ENCODE results near the gene GRXCR2. TPM values are rescaled to one million over a fixed set of nuclear protein-coding genes. Genes with fewer than 3 reads are reported as not detected.

Gene GRXCR2
- total and polyA plus RNA-seq, 7 donors: not detected

DNA sequence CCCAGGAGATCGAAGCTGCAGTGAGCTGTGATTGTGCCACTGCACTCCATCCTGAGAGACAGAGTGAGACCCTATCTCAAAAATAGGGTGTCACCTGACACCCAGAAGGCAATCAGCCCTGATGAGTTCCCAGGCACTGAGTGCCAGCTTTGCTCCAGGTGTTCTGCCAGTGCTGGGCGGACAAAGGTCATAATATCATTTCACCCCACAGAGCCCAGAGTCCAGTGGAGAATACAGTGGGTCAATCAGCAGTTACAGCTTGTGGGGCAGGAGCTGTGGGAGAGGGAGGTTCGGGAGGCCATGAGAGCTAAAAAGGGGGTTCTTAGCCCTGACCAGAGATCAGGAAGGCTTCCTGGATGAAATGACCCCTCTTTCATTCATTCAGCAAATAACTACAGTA is 39.2 kb upstream of the GRXCR2 start:
- intact Hi-C loops (cut with DNase I): no loop called here
- 73 to 92% (median 83%) methylated on average over 3 of the region's 3 CpGs for WGBS, 3 donors
- Histone ChIP-seq H3K36me3 (ENCODE audit: insufficient read depth in 1 of 2, low read depth in 1 of 2) (no peaks in the 10 kb centered on the region), H3K9me3 (no peaks in the 10 kb centered on the region), H3K27me3 (ENCODE audit: insufficient read depth in 3 of 3, low read length in 2 of 3) (no peaks in the 10 kb centered on the region), H3K27ac (no peak overlapping the region), H3K4me3 (no peak overlapping the region), H3K4me1 (no peaks in the 10 kb centered on the region)
- ATAC-seq (no peak), DNase-seq (no peak)
- TF ChIP-seq CTCF (IDR thresholded peaks at IDR 0.05): no peak

DNA sequence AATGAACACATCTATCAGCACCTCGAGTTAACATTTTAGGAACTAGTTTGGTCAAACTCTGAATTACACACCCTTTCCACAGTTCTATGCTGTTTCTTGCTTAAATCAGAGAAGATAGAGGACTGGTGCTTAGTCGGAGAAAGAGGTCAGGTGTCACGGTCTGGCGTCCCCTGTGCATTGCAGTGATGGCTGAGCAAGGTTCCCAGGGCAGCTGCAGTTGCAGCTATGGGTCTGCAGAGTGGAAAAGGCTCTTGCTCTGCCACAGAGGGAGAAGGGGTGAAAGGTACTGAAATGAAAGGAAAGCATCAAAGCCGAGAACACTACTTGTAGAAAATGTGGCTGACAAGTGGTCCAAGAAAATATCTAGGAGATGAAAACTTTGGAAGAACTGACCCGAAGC is 38.4 kb upstream of the GRXCR2 start:
- H3K4me1 ChIP-seq: no peaks in the 10 kb centered on the region
- H3K27ac ChIP-seq: no peak overlapping the region
- intact Hi-C loops (cut with DNase I): no loop called here
- TF ChIP-seq CTCF (IDR thresholded peaks at IDR 0.05): no peak
- 60 to 71% (median 60%) methylated on average over 6 of the region's 6 CpGs for WGBS, 3 donors
- ATAC-seq (no peak), DNase-seq (no peak)
- no peaks in the 10 kb centered on the region for H3K9me3 ChIP-seq
- no peak overlapping the region for H3K4me3 ChIP-seq
- no peaks in the 10 kb centered on the region for H3K27me3 ChIP-seq (ENCODE audit: insufficient read depth in 3 of 3, low read length in 2 of 3)
- no peaks in the 10 kb centered on the region for H3K36me3 ChIP-seq (ENCODE audit: insufficient read depth in 1 of 2, low read depth in 1 of 2)

DNA sequence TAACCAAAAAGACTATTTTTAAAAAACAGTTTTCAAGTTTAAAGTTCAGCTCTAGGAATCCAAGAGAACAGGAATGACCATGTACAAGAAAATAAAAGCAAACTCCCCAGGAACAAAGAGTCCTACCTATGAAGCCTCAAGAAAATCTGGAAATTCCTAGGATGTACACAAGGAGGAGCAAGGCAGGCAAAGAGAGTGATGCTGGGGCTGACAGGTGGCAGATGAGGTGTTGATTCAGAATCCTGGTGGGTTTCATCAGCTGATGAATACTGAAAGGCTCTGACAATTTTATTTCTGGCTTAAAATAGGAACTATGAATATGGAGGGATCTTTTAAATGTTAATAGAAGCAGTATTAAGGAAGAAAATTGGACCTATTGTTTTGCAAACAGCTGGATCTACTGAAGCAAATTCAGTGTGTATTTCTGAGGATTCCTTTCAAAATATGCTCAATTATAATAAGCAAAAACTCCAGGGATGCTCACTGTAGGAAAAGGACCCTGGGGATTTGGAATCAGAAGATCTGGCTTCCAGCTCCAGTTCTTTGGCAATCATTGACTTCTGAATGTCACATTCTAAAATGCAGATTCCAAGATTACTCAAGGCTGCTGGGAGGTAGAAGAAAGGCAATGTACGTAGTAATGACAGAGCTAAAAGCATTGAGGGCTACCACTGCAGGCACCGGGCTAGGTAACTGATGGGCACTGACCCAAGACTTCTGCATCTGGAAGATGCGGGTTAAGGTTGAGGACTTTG is 35.6 kb upstream of the GRXCR2 start:
- Histone ChIP-seq H3K4me1 (no peaks in the 10 kb centered on the region), H3K9me3 (no peaks in the 10 kb centered on the region), H3K27ac (no peak overlapping the region), H3K4me3 (no peak overlapping the region), H3K36me3 (ENCODE audit: insufficient read depth in 1 of 2, low read depth in 1 of 2) (no peaks in the 10 kb centered on the region), H3K27me3 (ENCODE audit: insufficient read depth in 3 of 3, low read length in 2 of 3) (no peaks in the 10 kb centered on the region)
- DNase-seq: no peak
- no peak for TF ChIP-seq CTCF (IDR thresholded peaks at IDR 0.05)
- WGBS, 3 donors: 72 to 78% (median 75%) methylated on average over 3 of the region's 3 CpGs
- intact Hi-C loops (cut with DNase I): no loop called here
- no peak for ATAC-seq

DNA sequence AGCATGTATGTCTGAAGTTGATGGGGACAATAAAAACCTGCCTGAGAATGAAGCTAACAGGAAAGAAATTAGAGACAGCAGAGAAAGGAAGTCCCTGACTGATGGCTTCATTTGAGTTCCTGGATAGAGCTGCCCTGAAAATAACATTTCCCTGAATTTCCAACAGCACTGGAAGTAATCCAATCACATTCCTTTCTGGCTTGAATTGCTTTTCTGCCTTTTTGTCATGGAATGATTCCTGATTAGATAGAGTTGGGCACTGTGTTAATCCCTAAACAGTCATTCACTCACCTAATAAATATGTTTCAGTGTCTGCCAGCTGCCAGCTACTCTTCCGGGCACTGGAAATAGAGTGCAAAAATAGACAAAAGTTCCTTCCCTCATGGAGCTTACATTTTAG is 33.6 kb upstream of the GRXCR2 start:
- intact Hi-C loops (cut with DNase I): no loop called here
- H3K36me3 ChIP-seq (ENCODE audit: insufficient read depth in 1 of 2, low read depth in 1 of 2): no peaks in the 10 kb centered on the region
- no peaks in the 10 kb centered on the region for H3K4me1 ChIP-seq
- ATAC-seq (no peak), DNase-seq (no peak)
- TF ChIP-seq CTCF (IDR thresholded peaks at IDR 0.05): no peak
- H3K27ac ChIP-seq: no peak overlapping the region
- H3K9me3 ChIP-seq: no peaks in the 10 kb centered on the region
- H3K4me3 ChIP-seq: no peak overlapping the region
- 18 to 31% (median 30%) methylated on average over 1 of the region's 1 CpG for WGBS, 3 donors
- no peaks in the 10 kb centered on the region for H3K27me3 ChIP-seq (ENCODE audit: insufficient read depth in 3 of 3, low read length in 2 of 3)

- H3K9me3 ChIP-seq: no peaks in the 10 kb centered on the region
- H3K4me1 ChIP-seq: no peaks in the 10 kb centered on the region
- H3K27me3 ChIP-seq (ENCODE audit: insufficient read depth in 3 of 3, low read length in 2 of 3): no peaks in the 10 kb centered on the region
- WGBS, 3 donors: 65 to 71% (median 69%) methylated on average over 5 of the region's 5 CpGs
- DNase-seq (no peak), ATAC-seq (no peak)
- H3K4me3 ChIP-seq: no peak overlapping the region
- no peaks in the 10 kb centered on the region for H3K36me3 ChIP-seq (ENCODE audit: insufficient read depth in 1 of 2, low read depth in 1 of 2)
- H3K27ac ChIP-seq: no peak overlapping the region
- TF ChIP-seq CTCF (IDR thresholded peaks at IDR 0.05): no peak
- intact Hi-C loops (cut with DNase I): no loop called here
Measured at GRCh38 chr5:145904743-145905142, 31.9 kb upstream of the GRXCR2 start.
